WTC11 (cell line): ENCODE results near the gene PIP4K2C. TPM values are rescaled to one million over a fixed set of nuclear protein-coding genes. Genes with fewer than 3 reads are reported as not detected.
A peak's percentile ranks its signal among the peaks of the same experiment; 100 is the strongest.

Source experiments
- ATAC-seq: fragments of 200-7000 bp; cut with Tn5 transposase; 2 replicates; pipeline ENCODE4 v1.10.0; 2021; ENCODE audit warnings: mild to moderate bottlenecking, moderate library complexity
- CTCF ChIA-PET: fragments of 300-600 bp; sonication (Branson Sonifier 250); formaldehyde crosslinking; loops from one replicate; lab custom pipeline; 2021; ENCODE audit warnings: antibody characterized with exemption; lab: Charles Lee
- POLR2A ChIA-PET: fragments of 350-600 bp; sonication (Branson Sonifier 250); formaldehyde crosslinking; loops from one replicate; lab custom pipeline; 2021; ENCODE audit warnings: antibody characterized with exemption; lab: Charles Lee
- DNase-seq: peaks from one replicate; pipeline ENCODE4 v3.0.0; 2021; ENCODE audit warnings: low spot score
- H3K27ac Mint-ChIP-seq: 2 replicates; pipeline ENCODE4 v1.8.0; 2021; ENCODE audit warnings: mixed read lengths
- H3K27me3 Mint-ChIP-seq: 2 replicates; pipeline ENCODE4 v1.8.0; 2021; ENCODE audit warnings: low read depth, mild to moderate bottlenecking, moderate library complexity, mixed read lengths
- H3K36me3 Mint-ChIP-seq: 2 replicates; pipeline ENCODE4 v1.8.0; 2021; ENCODE audit warnings: mixed read lengths
- H3K4me1 Mint-ChIP-seq: 2 replicates; pipeline ENCODE4 v1.8.0; 2022; ENCODE audit warnings: mixed read lengths
- H3K4me3 Mint-ChIP-seq: 2 replicates; pipeline ENCODE4 v1.8.0; 2021; ENCODE audit warnings: mild to moderate bottlenecking, moderate library complexity, mixed read lengths
- H3K9me3 Mint-ChIP-seq: 2 replicates; pipeline ENCODE4 v1.8.0; 2021; ENCODE audit warnings: mixed read lengths
- ATF1 ChIP-seq: sonication (generic); formaldehyde crosslinking; IDR thresholded peaks from 2 replicates; pipeline ENCODE4 v1.8.1; 2023; ENCODE audit warnings: mild to moderate bottlenecking, moderate library complexity, missing genetic modification reagents
- CBFB ChIP-seq: sonication (generic); formaldehyde crosslinking; IDR thresholded peaks from 2 replicates; pipeline ENCODE4 v1.8.1; 2022; ENCODE audit warnings: mild to moderate bottlenecking, low read depth, missing genetic modification reagents
- CREB1 ChIP-seq: sonication (generic); formaldehyde crosslinking; IDR thresholded peaks from 2 replicates; pipeline ENCODE4 v1.8.0; 2023; ENCODE audit warnings: mild to moderate bottlenecking, missing genetic modification reagents
- ELF4 ChIP-seq: sonication (generic); formaldehyde crosslinking; IDR thresholded peaks from 2 replicates; pipeline ENCODE4 v1.8.1; 2022; ENCODE audit warnings: low read depth, mild to moderate bottlenecking, moderate library complexity, missing genetic modification reagents
- FOXP4 ChIP-seq: sonication (generic); formaldehyde crosslinking; IDR thresholded peaks from 2 replicates; pipeline ENCODE4 v1.8.0; 2022; ENCODE audit warnings: mild to moderate bottlenecking, missing genetic modification reagents
- NR2C2 ChIP-seq: sonication (generic); formaldehyde crosslinking; IDR thresholded peaks from 2 replicates; pipeline ENCODE4 v1.8.0; 2022; ENCODE audit warnings: mild to moderate bottlenecking, missing genetic modification reagents
- RELA ChIP-seq: sonication (generic); formaldehyde crosslinking; IDR thresholded peaks from 2 replicates; pipeline ENCODE4 v1.8.1; 2022; ENCODE audit warnings: missing genetic modification reagents, mild to moderate bottlenecking, borderline replicate concordance
- RORB ChIP-seq: fragments of 250-450 bp; sonication (Bioruptor Pico); IDR thresholded peaks from 2 replicates; pipeline ENCODE4 v1.9.0; 2021; ENCODE audit warnings: mild to moderate bottlenecking
- TEAD1 ChIP-seq: sonication (generic); formaldehyde crosslinking; IDR thresholded peaks from 2 replicates; pipeline ENCODE4 v1.8.0; 2022; ENCODE audit warnings: mild to moderate bottlenecking, missing genetic modification reagents
- TEAD4 ChIP-seq: sonication (generic); formaldehyde crosslinking; IDR thresholded peaks from 2 replicates; pipeline ENCODE4 v1.8.0; 2022; ENCODE audit warnings: mild to moderate bottlenecking, missing genetic modification reagents
- TP53 ChIP-seq: sonication (generic); formaldehyde crosslinking; IDR thresholded peaks from 2 replicates; pipeline ENCODE4 v1.8.1; 2023; ENCODE audit warnings: mild to moderate bottlenecking, missing genetic modification reagents
- USF2 ChIP-seq: sonication (generic); formaldehyde crosslinking; IDR thresholded peaks from 2 replicates; pipeline ENCODE4 v1.8.1; 2023; ENCODE audit warnings: mild to moderate bottlenecking, missing genetic modification reagents, moderate library complexity
- ZNF138 ChIP-seq: sonication (generic); formaldehyde crosslinking; conservative IDR thresholded peaks from 2 replicates; pipeline ENCODE4 v1.8.1; 2022; ENCODE audit warnings: mild to moderate bottlenecking, moderate library complexity, missing genetic modification reagents
- ZNF396 ChIP-seq: fragments of 250-450 bp; sonication (Bioruptor Pico); IDR thresholded peaks from 2 replicates; pipeline ENCODE4 v1.8.0; 2021; ENCODE audit warnings: mild to moderate bottlenecking, moderate library complexity, borderline replicate concordance
- ZNF671 ChIP-seq: fragments of 250-450 bp; sonication (Bioruptor Pico); IDR thresholded peaks from 2 replicates; pipeline ENCODE4 v1.8.0; 2021; ENCODE audit warnings: mild to moderate bottlenecking
- total RNA-seq: library from RNA; stranded (reverse); gene quantifications from 3 replicates; pipeline ENCODE4 v1.2.3, GENCODE V29; 2021
- TF ChIP-seq, protein P1 (sequence below): sonication (generic); formaldehyde crosslinking; IDR thresholded peaks from 2 replicates; pipeline ENCODE4 v1.8.1; 2022; ENCODE audit warnings: mild to moderate bottlenecking, moderate library complexity, missing genetic modification reagents
- TF ChIP-seq, protein P2 (sequence below): fragments of 250-450 bp; sonication (Bioruptor Pico); IDR thresholded peaks from 2 replicates; pipeline ENCODE4 v1.9.0; 2021; ENCODE audit warnings: mild to moderate bottlenecking
- TF ChIP-seq, protein P3 (sequence below): sonication (generic); formaldehyde crosslinking; IDR thresholded peaks from 2 replicates; pipeline ENCODE4 v1.8.1; 2023; ENCODE audit warnings: mild to moderate bottlenecking, missing genetic modification reagents
- TF ChIP-seq, protein P4 (sequence below): sonication (generic); formaldehyde crosslinking; IDR thresholded peaks from 2 replicates; pipeline ENCODE4 v1.8.1; 2023; ENCODE audit warnings: mild to moderate bottlenecking, moderate library complexity, missing genetic modification reagents
- TF ChIP-seq, protein P5 (sequence below): sonication (generic); formaldehyde crosslinking; conservative IDR thresholded peaks from 2 replicates; pipeline ENCODE4 v1.8.1; 2022; ENCODE audit warnings: mild to moderate bottlenecking, missing genetic modification reagents
- TF ChIP-seq, protein P6 (sequence below): sonication (generic); formaldehyde crosslinking; IDR thresholded peaks from 2 replicates; pipeline ENCODE4 v1.8.0; 2022; ENCODE audit warnings: mild to moderate bottlenecking, missing genetic modification reagents

Gene PIP4K2C
- total RNA-seq, 1 experiment from 2014 or later: 25.4 TPM

- no peak for TF ChIP-seq RORB (CRISPR knock-in tag)
- TF ChIP-seq ZNF396 (CRISPR knock-in tag): no peak
- TF ChIP-seq, protein P1, sequence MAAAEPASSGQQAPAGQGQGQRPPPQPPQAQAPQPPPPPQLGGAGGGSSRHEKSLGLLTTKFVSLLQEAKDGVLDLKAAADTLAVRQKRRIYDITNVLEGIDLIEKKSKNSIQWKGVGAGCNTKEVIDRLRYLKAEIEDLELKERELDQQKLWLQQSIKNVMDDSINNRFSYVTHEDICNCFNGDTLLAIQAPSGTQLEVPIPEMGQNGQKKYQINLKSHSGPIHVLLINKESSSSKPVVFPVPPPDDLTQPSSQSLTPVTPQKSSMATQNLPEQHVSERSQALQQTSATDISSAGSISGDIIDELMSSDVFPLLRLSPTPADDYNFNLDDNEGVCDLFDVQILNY (CRISPR knock-in tag): no peak
- TF ChIP-seq, protein P2, sequence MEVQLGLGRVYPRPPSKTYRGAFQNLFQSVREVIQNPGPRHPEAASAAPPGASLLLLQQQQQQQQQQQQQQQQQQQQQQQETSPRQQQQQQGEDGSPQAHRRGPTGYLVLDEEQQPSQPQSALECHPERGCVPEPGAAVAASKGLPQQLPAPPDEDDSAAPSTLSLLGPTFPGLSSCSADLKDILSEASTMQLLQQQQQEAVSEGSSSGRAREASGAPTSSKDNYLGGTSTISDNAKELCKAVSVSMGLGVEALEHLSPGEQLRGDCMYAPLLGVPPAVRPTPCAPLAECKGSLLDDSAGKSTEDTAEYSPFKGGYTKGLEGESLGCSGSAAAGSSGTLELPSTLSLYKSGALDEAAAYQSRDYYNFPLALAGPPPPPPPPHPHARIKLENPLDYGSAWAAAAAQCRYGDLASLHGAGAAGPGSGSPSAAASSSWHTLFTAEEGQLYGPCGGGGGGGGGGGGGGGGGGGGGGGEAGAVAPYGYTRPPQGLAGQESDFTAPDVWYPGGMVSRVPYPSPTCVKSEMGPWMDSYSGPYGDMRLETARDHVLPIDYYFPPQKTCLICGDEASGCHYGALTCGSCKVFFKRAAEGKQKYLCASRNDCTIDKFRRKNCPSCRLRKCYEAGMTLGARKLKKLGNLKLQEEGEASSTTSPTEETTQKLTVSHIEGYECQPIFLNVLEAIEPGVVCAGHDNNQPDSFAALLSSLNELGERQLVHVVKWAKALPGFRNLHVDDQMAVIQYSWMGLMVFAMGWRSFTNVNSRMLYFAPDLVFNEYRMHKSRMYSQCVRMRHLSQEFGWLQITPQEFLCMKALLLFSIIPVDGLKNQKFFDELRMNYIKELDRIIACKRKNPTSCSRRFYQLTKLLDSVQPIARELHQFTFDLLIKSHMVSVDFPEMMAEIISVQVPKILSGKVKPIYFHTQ (CRISPR knock-in tag): no peak
- no peak for TF ChIP-seq ZNF138 (CRISPR knock-in tag)
- TF ChIP-seq, protein P3, sequence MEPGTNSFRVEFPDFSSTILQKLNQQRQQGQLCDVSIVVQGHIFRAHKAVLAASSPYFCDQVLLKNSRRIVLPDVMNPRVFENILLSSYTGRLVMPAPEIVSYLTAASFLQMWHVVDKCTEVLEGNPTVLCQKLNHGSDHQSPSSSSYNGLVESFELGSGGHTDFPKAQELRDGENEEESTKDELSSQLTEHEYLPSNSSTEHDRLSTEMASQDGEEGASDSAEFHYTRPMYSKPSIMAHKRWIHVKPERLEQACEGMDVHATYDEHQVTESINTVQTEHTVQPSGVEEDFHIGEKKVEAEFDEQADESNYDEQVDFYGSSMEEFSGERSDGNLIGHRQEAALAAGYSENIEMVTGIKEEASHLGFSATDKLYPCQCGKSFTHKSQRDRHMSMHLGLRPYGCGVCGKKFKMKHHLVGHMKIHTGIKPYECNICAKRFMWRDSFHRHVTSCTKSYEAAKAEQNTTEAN (CRISPR knock-in tag): no peak
- TF ChIP-seq RELA (CRISPR knock-in tag): no peak
- TF ChIP-seq, protein P4, sequence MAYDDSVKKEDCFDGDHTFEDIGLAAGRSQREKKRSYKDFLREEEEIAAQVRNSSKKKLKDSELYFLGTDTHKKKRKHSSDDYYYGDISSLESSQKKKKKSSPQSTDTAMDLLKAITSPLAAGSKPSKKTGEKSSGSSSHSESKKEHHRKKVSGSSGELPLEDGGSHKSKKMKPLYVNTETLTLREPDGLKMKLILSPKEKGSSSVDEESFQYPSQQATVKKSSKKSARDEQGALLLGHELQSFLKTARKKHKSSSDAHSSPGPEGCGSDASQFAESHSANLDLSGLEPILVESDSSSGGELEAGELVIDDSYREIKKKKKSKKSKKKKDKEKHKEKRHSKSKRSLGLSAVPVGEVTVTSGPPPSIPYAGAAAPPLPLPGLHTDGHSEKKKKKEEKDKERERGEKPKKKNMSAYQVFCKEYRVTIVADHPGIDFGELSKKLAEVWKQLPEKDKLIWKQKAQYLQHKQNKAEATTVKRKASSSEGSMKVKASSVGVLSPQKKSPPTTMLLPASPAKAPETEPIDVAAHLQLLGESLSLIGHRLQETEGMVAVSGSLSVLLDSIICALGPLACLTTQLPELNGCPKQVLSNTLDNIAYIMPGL (CRISPR knock-in tag): no peak
- no peak for TF ChIP-seq TEAD1
- TF ChIP-seq TEAD4 (CRISPR knock-in tag): no peak
- TF ChIP-seq ZNF671 (CRISPR knock-in tag): no peak
- no peak for TF ChIP-seq TP53
- no peak for TF ChIP-seq CREB1
- no peak for TF ChIP-seq USF2 (CRISPR knock-in tag)
- no peak for TF ChIP-seq ATF1
- TF ChIP-seq NR2C2: no peak
- TF ChIP-seq CBFB (CRISPR knock-in tag): no peak
- TF ChIP-seq, all 79 proteins: peak for 0
- Mint-ChIP-seq H3K9me3 (no peaks in the 10 kb centered on the region), H3K36me3 (0 out of 2 replicates have a peak, but pooled peaks cover 2% of the 10 kb centered on the region), H3K27ac (peak overlapping the region; percentile 10), H3K4me3 (peak overlapping the region; percentile 79), H3K27me3 (peaks cover 24% of the 10 kb centered on the region), H3K4me1 (peaks cover 49% of the 10 kb centered on the region)
- ChIA-PET CTCF (no interaction called here), POLR2A (no interaction called here)
- ATAC-seq (peak; percentile 5), DNase-seq (no peak)
These were observed 41.6 kb upstream of the PIP4K2C start for GRCh38 chr12:57549203-57549908.

GRCh38 chr12:57549909-57550640 is 40.9 kb upstream of the PIP4K2C start, which contains the start of gene KIF5A:
Gene KIF5A (plus strand): TSS chr12:57550044. CDS start chr12:57550272, 228 bp downstream.
- ChIA-PET CTCF (no interaction called here), POLR2A (no interaction called here)
- DNase-seq (peak; percentile 80), ATAC-seq (peak; percentile 67)
- Mint-ChIP-seq H3K9me3 (no peaks in the 10 kb centered on the region), H3K4me1 (peaks cover 46% of the 10 kb centered on the region), H3K36me3 (0 out of 2 replicates have a peak, but pooled peaks cover 2% of the 10 kb centered on the region), H3K27ac (peak within 1 kb of the TSS; percentile 10), H3K27me3 (peaks cover 24% of the 10 kb centered on the region), H3K4me3 (peak within 1 kb of the TSS; percentile 79)
- TF ChIP-seq ELF4 (CRISPR knock-in tag) (no peak), CREB1 (no peak), FOXP4 (peak; percentile 41; the same call in 1 of the 2 replicates)
- TF ChIP-seq, protein P5, sequence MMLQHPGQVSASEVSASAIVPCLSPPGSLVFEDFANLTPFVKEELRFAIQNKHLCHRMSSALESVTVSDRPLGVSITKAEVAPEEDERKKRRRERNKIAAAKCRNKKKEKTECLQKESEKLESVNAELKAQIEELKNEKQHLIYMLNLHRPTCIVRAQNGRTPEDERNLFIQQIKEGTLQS (CRISPR knock-in tag): no peak
- TF ChIP-seq, protein P6, sequence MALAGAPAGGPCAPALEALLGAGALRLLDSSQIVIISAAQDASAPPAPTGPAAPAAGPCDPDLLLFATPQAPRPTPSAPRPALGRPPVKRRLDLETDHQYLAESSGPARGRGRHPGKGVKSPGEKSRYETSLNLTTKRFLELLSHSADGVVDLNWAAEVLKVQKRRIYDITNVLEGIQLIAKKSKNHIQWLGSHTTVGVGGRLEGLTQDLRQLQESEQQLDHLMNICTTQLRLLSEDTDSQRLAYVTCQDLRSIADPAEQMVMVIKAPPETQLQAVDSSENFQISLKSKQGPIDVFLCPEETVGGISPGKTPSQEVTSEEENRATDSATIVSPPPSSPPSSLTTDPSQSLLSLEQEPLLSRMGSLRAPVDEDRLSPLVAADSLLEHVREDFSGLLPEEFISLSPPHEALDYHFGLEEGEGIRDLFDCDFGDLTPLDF: peak; percentile 25; the same call in 1 of the 2 replicates
